IPS-15b (cell line): Measurements from ENCODE around the gene CNOT3.

Experiments used
- H3K27me3 ChIP-seq: one replicate; pipeline ENCODE4 v1.6.1; 2013; ENCODE audit warnings: low read length; ENCODE audit not compliant: control insufficient read depth, insufficient read depth
- H3K36me3 ChIP-seq: one replicate; pipeline ENCODE4 v1.6.1; 2013; ENCODE audit warnings: low read length; ENCODE audit not compliant: control insufficient read depth, insufficient read depth
- H3K4me1 ChIP-seq: one replicate; pipeline ENCODE4 v1.6.1; 2013; ENCODE audit warnings: mild to moderate bottlenecking, low read length; ENCODE audit not compliant: control insufficient read depth, insufficient read depth
- H3K4me3 ChIP-seq: one replicate; pipeline ENCODE4 v1.5.1; 2013; ENCODE audit warnings: low read depth, low read length
- H3K9ac ChIP-seq: one replicate; pipeline ENCODE4 v1.6.1; 2013; ENCODE audit warnings: low read depth, mild to moderate bottlenecking, low read length
- H3K9me3 ChIP-seq: one replicate; pipeline ENCODE4 v1.6.1; 2013; ENCODE audit warnings: mild to moderate bottlenecking, low read length; ENCODE audit not compliant: control insufficient read depth, insufficient read depth

The CNOT3 gene

GRCh38 chr19:54127688-54128440, 9.7 kb upstream of the CNOT3 start:
- H3K9ac ChIP-seq, result no peak overlapping the region
- no peaks in the 10 kb centered on the region for H3K4me1 ChIP-seq
- H3K27me3 ChIP-seq, result no peaks in the 10 kb centered on the region
- no peak overlapping the region for H3K4me3 ChIP-seq
- peaks cover 57% of the 10 kb centered on the region for H3K36me3 ChIP-seq
- H3K9me3 ChIP-seq, result no peaks in the 10 kb centered on the region

GRCh38 chr19:54128441-54128725, 9.2 kb upstream of the CNOT3 start:
- peaks cover 52% of the 10 kb centered on the region for H3K36me3 ChIP-seq
- H3K4me3 ChIP-seq, result no peak overlapping the region
- no peaks in the 10 kb centered on the region for H3K27me3 ChIP-seq
- H3K4me1 ChIP-seq, result no peaks in the 10 kb centered on the region
- no peaks in the 10 kb centered on the region for H3K9me3 ChIP-seq
- no peak overlapping the region for H3K9ac ChIP-seq

GRCh38 chr19:54128796-54129616, 8.6 kb upstream of the CNOT3 start:
- Histone ChIP-seq H3K9ac (no peak overlapping the region), H3K36me3 (peaks cover 46% of the 10 kb centered on the region), H3K9me3 (no peaks in the 10 kb centered on the region)

GRCh38 chr19:54129617-54129996, 8.0 kb upstream of the CNOT3 start:
- Histone ChIP-seq H3K9me3 (no peaks in the 10 kb centered on the region), H3K9ac (no peak overlapping the region), H3K4me1 (no peaks in the 10 kb centered on the region), H3K4me3 (no peak overlapping the region), H3K36me3 (peaks cover 40% of the 10 kb centered on the region), H3K27me3 (no peaks in the 10 kb centered on the region)

More at GRCh38 chr19:54128796-54129616, 8.6 kb upstream of the CNOT3 start:
- Histone ChIP-seq H3K4me3 (no peak overlapping the region), H3K4me1 (no peaks in the 10 kb centered on the region), H3K27me3 (no peaks in the 10 kb centered on the region)

GRCh38 chr19:54133312-54133956, 4.1 kb upstream of the CNOT3 start:
- H3K27me3 ChIP-seq, result no peaks in the 10 kb centered on the region
- peaks cover 23% of the 10 kb centered on the region for H3K36me3 ChIP-seq
- H3K4me1 ChIP-seq, result no peaks in the 10 kb centered on the region
- no peaks in the 10 kb centered on the region for H3K9me3 ChIP-seq
- H3K4me3 ChIP-seq, result no peak overlapping the region
- H3K9ac ChIP-seq, result no peak overlapping the region

- Histone ChIP-seq H3K27me3 (no peaks in the 10 kb centered on the region), H3K4me1 (peaks cover 2% of the 10 kb centered on the region), H3K9ac (no peak overlapping the region), H3K36me3 (peaks cover 17% of the 10 kb centered on the region), H3K9me3 (no peaks in the 10 kb centered on the region), H3K4me3 (no peak overlapping the region)
Observed at GRCh38 chr19:54133957-54134590, 3.5 kb upstream of the CNOT3 start.

GRCh38 chr19:54136086-54136863, 1.3 kb upstream of the CNOT3 start:
- Histone ChIP-seq H3K4me1 (peaks cover 7% of the 10 kb centered on the region), H3K9ac (peak overlapping the region; percentile 57), H3K36me3 (peaks cover 10% of the 10 kb centered on the region), H3K27me3 (no peaks in the 10 kb centered on the region), H3K9me3 (no peaks in the 10 kb centered on the region), H3K4me3 (peak overlapping the region; percentile 84)

- H3K36me3 ChIP-seq, result peaks cover 11% of the 10 kb centered on the region
- peak overlapping the region; percentile 84 for H3K4me3 ChIP-seq
- H3K4me1 ChIP-seq, result peaks cover 7% of the 10 kb centered on the region
- no peaks in the 10 kb centered on the region for H3K27me3 ChIP-seq
- peak overlapping the region; percentile 65 for H3K9ac ChIP-seq
- no peaks in the 10 kb centered on the region for H3K9me3 ChIP-seq
Observed at GRCh38 chr19:54136864-54137698, 481 bp upstream of the CNOT3 start.

- H3K9ac ChIP-seq, result no peak overlapping the region
- no peaks in the 10 kb centered on the region for H3K9me3 ChIP-seq
- no peaks in the 10 kb centered on the region for H3K27me3 ChIP-seq
- H3K36me3 ChIP-seq, result peaks cover 27% of the 10 kb centered on the region
- H3K4me1 ChIP-seq, result peaks cover 7% of the 10 kb centered on the region
- H3K4me3 ChIP-seq, result peak overlapping the region; percentile 72
Observed at GRCh38 chr19:54138489-54139256, 1.1 kb downstream of the CNOT3 start.

GRCh38 chr19:54141356-54141755, 3.8 kb downstream of the CNOT3 start:
- Histone ChIP-seq H3K9ac (no peak overlapping the region), H3K27me3 (no peaks in the 10 kb centered on the region), H3K4me1 (peaks cover 7% of the 10 kb centered on the region), H3K9me3 (no peaks in the 10 kb centered on the region), H3K4me3 (no peak overlapping the region), H3K36me3 (peaks cover 53% of the 10 kb centered on the region)
